Calu3 (cell line): ENCODE measurements around the gene PPME1. TPM values are rescaled to one million over a fixed set of nuclear protein-coding genes. Genes with fewer than 3 reads are reported as not detected.
A peak's percentile ranks its signal among the peaks of the same experiment; 100 is the strongest.
"Not testable (repeated sequence)": the region's sequence is repeated elsewhere in the genome, so short reads cannot be mapped to it uniquely, and the experiment has no call there.

Experiments used
- Bru-seq: library from RNA; stranded (reverse); fragments of 400-500 nt; gene quantifications from one replicate; lab custom pipeline; 2021; lab: Mats Ljungman, UMichigan
- BruChase-seq, 2 experiments: library from RNA; stranded (reverse); fragments of 400-500 nt; gene quantifications; one replicate each; lab custom pipeline; 2021; lab: Mats Ljungman, UMichigan
- BruUV-seq: library from RNA; stranded (reverse); fragments of 400-500 nt; replicated peaks from 2 replicates; lab custom pipeline; 2021; lab: Mats Ljungman, UMichigan
- CTCF ChIA-PET: fragments of 300-600 bp; sonication (Branson Sonifier 250); formaldehyde crosslinking; loops from one replicate; lab custom pipeline; 2022; ENCODE audit warnings: antibody characterized with exemption; lab: Charles Lee
- DNase-seq: peaks from one replicate; pipeline ENCODE4 v3.0.0; 2022
- H3K27ac Mint-ChIP-seq: one replicate; pipeline ENCODE4 v1.8.0; 2022; ENCODE audit warnings: mixed read lengths; ENCODE audit not compliant: unreplicated experiment
- H3K27me3 Mint-ChIP-seq: one replicate; pipeline ENCODE4 v1.8.0; 2022; ENCODE audit warnings: mixed read lengths; ENCODE audit not compliant: unreplicated experiment
- H3K36me3 Mint-ChIP-seq: one replicate; pipeline ENCODE4 v1.8.0; 2022; ENCODE audit warnings: mild to moderate bottlenecking, moderate library complexity, mixed read lengths; ENCODE audit not compliant: insufficient read depth, unreplicated experiment
- H3K4me1 Mint-ChIP-seq: one replicate; pipeline ENCODE4 v1.8.0; 2022; ENCODE audit warnings: mild to moderate bottlenecking, low read depth, mixed read lengths; ENCODE audit not compliant: unreplicated experiment
- H3K4me3 Mint-ChIP-seq: one replicate; pipeline ENCODE4 v1.8.0; 2022; ENCODE audit warnings: mild to moderate bottlenecking, low read depth, moderate library complexity, mixed read lengths; ENCODE audit not compliant: unreplicated experiment
- H3K9me3 Mint-ChIP-seq: one replicate; pipeline ENCODE4 v1.8.0; 2022; ENCODE audit warnings: low read depth, mixed read lengths; ENCODE audit not compliant: unreplicated experiment
- CTCF ChIP-seq: fragments of 200-600 bp; IDR thresholded peaks from one replicate; pipeline ENCODE4 v1.8.0; 2022; ENCODE audit warnings: antibody characterized with exemption; ENCODE audit not compliant: unreplicated experiment
- intact Hi-C: fragments of 100-400 bp; cut with micrococcal nuclease; formaldehyde crosslinking; loops from one replicate; pipeline ENCODE4 v1.10.0; 2022; ENCODE audit not compliant: unreplicated experiment
- long read RNA-seq: library from polyadenylated mRNA; stranded (forward); transcript quantifications from one replicate; pipeline ENCODE4 v2.0.0, GENCODE V29; 2022
- total RNA-seq: library from RNA; stranded (reverse); gene quantifications from 2 replicates; pipeline ENCODE4 v1.2.3, GENCODE V29; 2022

The PPME1 gene
- 48.0 and 55.0 TPM in 2 replicates for total RNA-seq
- Bru-seq, nascent RNA, result percentile 73 among the genes with signal in this experiment
- percentile 71 among the genes with signal in this experiment for BruChase-seq, experiment 1, labeled RNA remaining after a 6-hour chase
- percentile 68 among the genes with signal in this experiment for BruChase-seq, experiment 2, labeled RNA remaining after a 2-hour chase
- long read RNA-seq, transcript PPME1-201 (14 exons, 2,677 nt), result major isoform, 92 of 102 reads
- long read RNA-seq, partial matches to known transcripts, result 2 of 102 reads
- long read RNA-seq, other reads (novel, unspliced or antisense), result 8 of 102 reads

GRCh38 chr11:74170694-74171629 is at the start of gene PPME1, which contains the start of gene C2CD3:
Gene PPME1, plus strand, starts transcription at chr11:74171289. Its CDS starts 133 bp downstream, at chr11:74171422.
Gene C2CD3, minus strand, starts transcription at chr11:74171002. Its CDS starts 210 bp downstream, at chr11:74170792.
- Mint-ChIP-seq H3K4me3 (no peak within 1 kb of the TSS), H3K9me3 (no peaks in the 10 kb centered on the region), H3K4me1 (no peaks in the 10 kb centered on the region), H3K36me3 (no peaks in the 10 kb centered on the region), H3K27me3 (no peaks in the 10 kb centered on the region), H3K27ac (no peak within 1 kb of the TSS)
- TSS peak; percentile 19 for BruUV-seq
- intact Hi-C loops, result loop anchor here (2.0 to 10.0 kb wide), 2 partner anchors 32 to 206 kb away; no protein-coding TSS in a partner anchor
- no peak for TF ChIP-seq CTCF
- CTCF ChIA-PET, result interaction anchor here (0.6 to 1.5 kb wide), 6 partner anchors 15 to 819 kb away, joined by 3 to 8 read pairs (median 5); no protein-coding TSS in a partner anchor
- peak; percentile 97 for DNase-seq

GRCh38 chr11:74121804-74122203 is 49.3 kb upstream of the PPME1 start:
- no peak for TF ChIP-seq CTCF
- no peaks in the 10 kb centered on the region for H3K4me1 Mint-ChIP-seq
- H3K27me3 Mint-ChIP-seq, result no peaks in the 10 kb centered on the region
- H3K4me3 Mint-ChIP-seq, result no peak overlapping the region
- CTCF ChIA-PET, result no interaction called here
- H3K9me3 Mint-ChIP-seq, result no peaks in the 10 kb centered on the region
- intact Hi-C loops, result no loop called here
- no peak overlapping the region for H3K27ac Mint-ChIP-seq
- no TSS peak for BruUV-seq
- DNase-seq, result no peak
- no peaks in the 10 kb centered on the region for H3K36me3 Mint-ChIP-seq

GRCh38 chr11:74123008-74123448 is 48.1 kb upstream of the PPME1 start:
- no peak for DNase-seq
- CTCF ChIA-PET, result no interaction called here
- H3K4me3 Mint-ChIP-seq, result no peak overlapping the region
- H3K27ac Mint-ChIP-seq, result no peak overlapping the region
- no TSS peak for BruUV-seq
- no peaks in the 10 kb centered on the region for H3K4me1 Mint-ChIP-seq
- no peaks in the 10 kb centered on the region for H3K9me3 Mint-ChIP-seq
- H3K36me3 Mint-ChIP-seq, result no peaks in the 10 kb centered on the region
- intact Hi-C loops, result no loop called here
- no peaks in the 10 kb centered on the region for H3K27me3 Mint-ChIP-seq
- TF ChIP-seq CTCF, result no peak

GRCh38 chr11:74129121-74129520 is 42.0 kb upstream of the PPME1 start:
- BruUV-seq, H3K4me3 Mint-ChIP-seq, H3K27ac Mint-ChIP-seq, H3K36me3 Mint-ChIP-seq, CTCF ChIA-PET, intact Hi-C loops, H3K4me1 Mint-ChIP-seq, DNase-seq, H3K9me3 Mint-ChIP-seq, H3K27me3 Mint-ChIP-seq: not testable (repeated sequence)
